Stimulated activated CD8-positive, alpha-beta memory T cell treated with anti-CD3 and anti-CD28 coated beads, Interleukin-7, amount 100 ng/mL, for 4 hours (primary cell): ENCODE data around the gene GFOD1.
"Not testable (repeated sequence)": the region's sequence is repeated elsewhere in the genome, so short reads cannot be mapped to it uniquely, and the experiment has no call there.

Experiments used
- DNase-seq, 2 donors: peaks; one replicate each; pipeline ENCODE4 v3.0.0-alpha.2; 2020; ENCODE audit warnings: low read depth in 2 of 2

Gene GFOD1

GRCh38 chr6:13441778-13442177 is 45.6 kb downstream of the GFOD1 start:
- no peak for DNase-seq

GRCh38 chr6:13439644-13440043 is 47.8 kb downstream of the GFOD1 start:
- DNase-seq: no peak

- DNase-seq: no peak
These were observed 49.3 kb downstream of the GFOD1 start for GRCh38 chr6:13438126-13438525.

- DNase-seq: no peak
These were observed 50.0 kb downstream of the GFOD1 start for GRCh38 chr6:13437218-13437996.

GRCh38 chr6:13436399-13437217 is 50.8 kb downstream of the GFOD1 start:
- no peak for DNase-seq

GRCh38 chr6:13435477-13436246 is 51.7 kb downstream of the GFOD1 start:
- no peak for DNase-seq

GRCh38 chr6:13434777-13435176 is 52.6 kb downstream of the GFOD1 start:
- DNase-seq: no peak

- DNase-seq: not testable (repeated sequence)
These were observed 53.1 kb downstream of the GFOD1 start for GRCh38 chr6:13434135-13434775.

GRCh38 chr6:13433709-13434121 is 53.7 kb downstream of the GFOD1 start:
- DNase-seq: no peak

- no peak for DNase-seq
These were observed 54.7 kb downstream of the GFOD1 start for GRCh38 chr6:13432526-13433184.

- DNase-seq: peak in 1 of 2 donors; percentile 38
These were observed 55.4 kb downstream of the GFOD1 start for GRCh38 chr6:13431861-13432465.

GRCh38 chr6:13431059-13431656 is 56.2 kb downstream of the GFOD1 start:
- no peak for DNase-seq

- DNase-seq: no peak
These were observed 58.0 kb downstream of the GFOD1 start for GRCh38 chr6:13429406-13429753.

GRCh38 chr6:13428583-13429405 is 58.6 kb downstream of the GFOD1 start:
- DNase-seq: no peak

- peak; percentile 66 to 78 for DNase-seq
These were observed 59.4 kb downstream of the GFOD1 start for GRCh38 chr6:13427801-13428582.

GRCh38 chr6:13427316-13427715 is 60.1 kb downstream of the GFOD1 start:
- DNase-seq: no peak

GRCh38 chr6:13425943-13426931 is 61.2 kb downstream of the GFOD1 start:
- no peak for DNase-seq
